ENCODE results near the gene NOM1.
"Not testable (repeated sequence)": the region's sequence is repeated elsewhere in the genome, so short reads cannot be mapped to it uniquely, and the experiment has no call there.

Gene NOM1

DNA sequence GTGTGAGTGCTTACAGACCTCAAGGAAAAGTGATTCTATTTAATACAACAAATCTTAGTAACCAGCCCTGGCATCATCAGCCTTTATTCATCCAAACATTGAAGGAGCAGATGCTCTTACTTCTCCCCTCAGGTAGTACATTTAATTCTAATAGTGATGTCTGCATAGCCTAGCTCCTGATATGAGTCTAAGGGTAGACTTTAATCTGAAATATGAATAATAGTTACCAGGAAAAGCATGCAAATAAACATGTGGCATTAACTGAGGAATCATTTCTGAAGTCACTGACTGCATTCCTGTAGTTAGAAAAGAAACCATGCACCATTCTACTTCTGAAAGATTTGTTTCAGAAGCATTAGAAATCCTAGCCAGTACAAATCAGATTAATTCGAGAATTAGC is 30.9 kb upstream of the NOM1 start:
- TF ChIP-seq, protein P1, sequence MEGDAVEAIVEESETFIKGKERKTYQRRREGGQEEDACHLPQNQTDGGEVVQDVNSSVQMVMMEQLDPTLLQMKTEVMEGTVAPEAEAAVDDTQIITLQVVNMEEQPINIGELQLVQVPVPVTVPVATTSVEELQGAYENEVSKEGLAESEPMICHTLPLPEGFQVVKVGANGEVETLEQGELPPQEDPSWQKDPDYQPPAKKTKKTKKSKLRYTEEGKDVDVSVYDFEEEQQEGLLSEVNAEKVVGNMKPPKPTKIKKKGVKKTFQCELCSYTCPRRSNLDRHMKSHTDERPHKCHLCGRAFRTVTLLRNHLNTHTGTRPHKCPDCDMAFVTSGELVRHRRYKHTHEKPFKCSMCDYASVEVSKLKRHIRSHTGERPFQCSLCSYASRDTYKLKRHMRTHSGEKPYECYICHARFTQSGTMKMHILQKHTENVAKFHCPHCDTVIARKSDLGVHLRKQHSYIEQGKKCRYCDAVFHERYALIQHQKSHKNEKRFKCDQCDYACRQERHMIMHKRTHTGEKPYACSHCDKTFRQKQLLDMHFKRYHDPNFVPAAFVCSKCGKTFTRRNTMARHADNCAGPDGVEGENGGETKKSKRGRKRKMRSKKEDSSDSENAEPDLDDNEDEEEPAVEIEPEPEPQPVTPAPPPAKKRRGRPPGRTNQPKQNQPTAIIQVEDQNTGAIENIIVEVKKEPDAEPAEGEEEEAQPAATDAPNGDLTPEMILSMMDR (IDR thresholded peaks at IDR 0.05; ENCODE audit: low read depth, low read length): no peak
- TF ChIP-seq, protein P2, sequence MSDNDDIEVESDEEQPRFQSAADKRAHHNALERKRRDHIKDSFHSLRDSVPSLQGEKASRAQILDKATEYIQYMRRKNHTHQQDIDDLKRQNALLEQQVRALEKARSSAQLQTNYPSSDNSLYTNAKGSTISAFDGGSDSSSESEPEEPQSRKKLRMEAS (IDR thresholded peaks at IDR 0.05; ENCODE audit: low read depth, low read length): no peak
- TF ChIP-seq MYC (IDR thresholded peaks at IDR 0.05; ENCODE audit: low read depth, low read length): no peak
- TF ChIP-seq POLR2A (IDR thresholded peaks at IDR 0.05; ENCODE audit: extremely low read depth, insufficient read length): no peak
- no peak overlapping the region for H3K4me3 ChIP-seq (ENCODE audit: low read depth, low read length)
- DNase-seq (ENCODE audit: low read depth): no peak

DNA sequence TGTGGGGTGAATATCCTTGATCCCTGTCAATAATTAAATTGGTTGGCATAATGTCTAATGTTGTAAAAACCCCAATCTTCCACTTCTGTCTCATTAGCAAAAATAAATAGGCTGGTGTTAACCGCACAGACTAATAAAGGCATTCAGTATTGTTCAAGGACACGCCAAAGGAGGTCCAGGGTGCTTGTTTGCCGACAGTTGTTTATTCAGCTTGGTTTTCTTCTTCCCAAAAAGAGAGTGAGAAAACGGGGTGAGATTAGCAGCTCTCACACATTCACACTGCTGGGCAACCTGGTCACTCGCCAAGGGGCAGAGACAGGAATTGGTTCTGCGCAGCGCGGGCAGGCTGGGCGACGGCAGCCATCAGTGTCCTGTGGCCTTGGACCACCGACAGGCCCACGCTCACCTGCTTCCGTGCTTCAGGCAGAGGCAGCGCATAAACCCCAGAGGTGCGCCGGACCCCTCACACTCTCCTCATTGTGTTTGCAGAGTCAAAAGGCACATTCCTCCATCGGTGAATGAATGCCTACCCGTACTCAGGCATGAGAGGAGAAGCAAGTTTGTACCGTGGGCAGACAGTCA is 30.3 kb upstream of the NOM1 start:
- no peak for TF ChIP-seq MYC (IDR thresholded peaks at IDR 0.05; ENCODE audit: low read depth, low read length)
- no peak for TF ChIP-seq POLR2A (IDR thresholded peaks at IDR 0.05; ENCODE audit: extremely low read depth, insufficient read length)
- TF ChIP-seq, protein P2 (IDR thresholded peaks at IDR 0.05; ENCODE audit: low read depth, low read length): no peak
- TF ChIP-seq, protein P1 (IDR thresholded peaks at IDR 0.05; ENCODE audit: low read depth, low read length): no peak
- no peak for DNase-seq (ENCODE audit: low read depth)
- no peak overlapping the region for H3K4me3 ChIP-seq (ENCODE audit: low read depth, low read length)

DNA sequence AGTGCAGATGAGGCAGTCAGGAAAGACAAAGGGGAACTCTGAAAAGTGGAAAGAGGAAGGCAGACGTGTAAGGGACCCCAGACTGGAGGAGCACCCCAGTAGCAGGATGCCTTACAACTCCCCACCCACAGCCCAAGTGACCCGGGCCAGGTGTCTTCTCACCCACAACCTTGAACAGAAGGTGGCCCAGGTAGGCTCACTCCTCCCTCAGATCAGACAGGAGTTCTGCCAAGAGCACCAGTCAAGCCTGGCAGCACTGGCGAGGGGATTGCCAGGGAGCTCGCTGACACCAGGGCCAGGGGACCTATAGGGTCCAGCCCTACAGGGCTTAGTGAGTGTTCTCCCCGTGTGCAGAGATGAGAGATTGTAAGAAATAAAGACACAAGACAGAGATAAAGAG is 29.4 kb upstream of the NOM1 start:
- DNase-seq (ENCODE audit: low read depth): no peak
- H3K4me3 ChIP-seq (ENCODE audit: low read depth, low read length): no peak overlapping the region
- TF ChIP-seq POLR2A (IDR thresholded peaks at IDR 0.05; ENCODE audit: extremely low read depth, insufficient read length) (no peak), MYC (IDR thresholded peaks at IDR 0.05; ENCODE audit: low read depth, low read length) (no peak)
- TF ChIP-seq, protein P2 (IDR thresholded peaks at IDR 0.05; ENCODE audit: low read depth, low read length): no peak
- TF ChIP-seq, protein P1 (IDR thresholded peaks at IDR 0.05; ENCODE audit: low read depth, low read length): no peak

DNA sequence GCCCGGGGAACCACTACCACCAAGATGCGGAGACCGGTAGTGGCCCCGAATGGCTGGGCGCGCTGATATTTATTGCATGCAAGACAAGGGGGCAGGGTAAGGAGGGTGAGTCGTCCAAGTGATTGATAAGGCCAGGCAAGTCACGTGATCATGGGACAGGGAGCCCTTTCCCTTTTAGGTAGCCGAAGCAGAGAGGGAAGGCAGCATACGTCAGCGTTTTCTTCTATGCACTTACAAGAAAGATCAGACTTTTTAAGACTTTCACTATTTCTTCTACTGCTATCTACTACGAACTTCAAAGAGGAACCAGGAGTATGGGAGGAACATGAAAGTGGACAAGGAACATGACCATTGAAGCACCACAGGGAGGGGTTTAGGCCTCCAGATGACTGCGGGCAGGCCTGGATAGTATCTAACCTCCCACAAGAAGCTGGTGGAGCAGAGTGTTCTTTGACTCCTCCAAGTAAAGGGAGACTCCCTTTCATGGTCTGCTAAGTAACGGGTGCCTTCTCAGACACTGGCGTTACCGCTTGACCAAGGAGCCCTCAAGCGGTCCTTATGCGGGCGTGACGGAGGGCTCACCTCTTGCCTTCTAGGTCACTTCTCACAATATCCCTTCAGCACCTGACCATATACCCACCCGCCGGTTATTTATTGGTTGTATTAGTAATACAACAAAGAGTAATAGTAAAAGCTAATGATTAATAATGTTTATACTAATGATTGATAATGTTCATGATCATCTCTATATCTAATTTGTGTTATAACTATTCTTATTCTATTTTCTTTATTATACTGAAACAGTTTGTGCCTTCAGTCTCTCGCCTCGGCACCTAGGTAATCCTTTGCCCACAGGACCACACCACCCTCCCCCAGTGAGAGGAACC is 28.8 kb upstream of the NOM1 start:
- not testable (repeated sequence) for H3K4me3 ChIP-seq (ENCODE audit: low read depth, low read length); DNase-seq (ENCODE audit: low read depth)

DNA sequence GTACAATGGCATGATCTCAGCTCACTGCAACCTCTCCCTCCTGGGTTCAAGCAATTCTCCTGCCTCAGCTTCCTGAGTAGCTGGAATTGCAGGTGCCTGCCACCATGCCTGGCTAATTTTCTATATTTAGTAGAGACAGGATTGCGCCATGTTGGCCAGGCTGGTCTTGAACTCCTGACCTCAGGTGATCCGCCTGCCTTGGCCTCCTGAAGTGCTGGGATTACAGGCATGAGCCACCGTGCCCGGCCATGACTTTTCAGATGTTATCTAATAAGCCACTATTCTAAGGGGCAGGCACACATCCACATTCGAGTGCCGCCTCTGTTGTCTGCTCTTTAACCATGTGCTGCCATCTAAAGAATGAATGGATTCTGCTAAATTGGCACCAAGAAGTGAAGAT is 27.2 kb upstream of the NOM1 start:
- not testable (repeated sequence) for H3K4me3 ChIP-seq (ENCODE audit: low read depth, low read length); DNase-seq (ENCODE audit: low read depth)

DNA sequence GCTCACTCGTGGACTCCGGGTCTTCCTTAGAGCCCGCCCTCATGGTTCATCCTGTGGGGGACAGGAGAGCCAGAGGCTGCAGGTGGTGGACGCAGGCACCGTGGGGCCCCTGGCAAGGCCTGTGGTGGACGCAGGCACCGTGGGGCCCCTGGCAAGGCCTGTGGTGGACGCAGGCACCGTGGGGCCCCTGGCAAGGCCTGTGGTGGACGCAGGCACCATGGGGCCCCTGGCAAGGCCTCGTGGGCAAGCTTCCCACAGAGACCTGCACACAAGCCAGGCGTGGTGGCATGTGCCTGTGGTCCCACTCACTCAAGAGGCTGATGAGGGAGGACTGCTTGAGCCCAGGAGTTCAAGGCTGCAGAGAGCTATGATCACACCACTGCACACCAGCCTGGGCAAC is 23.7 kb upstream of the NOM1 start:
- not testable (repeated sequence) for DNase-seq (ENCODE audit: low read depth); H3K4me3 ChIP-seq (ENCODE audit: low read depth, low read length)

DNA sequence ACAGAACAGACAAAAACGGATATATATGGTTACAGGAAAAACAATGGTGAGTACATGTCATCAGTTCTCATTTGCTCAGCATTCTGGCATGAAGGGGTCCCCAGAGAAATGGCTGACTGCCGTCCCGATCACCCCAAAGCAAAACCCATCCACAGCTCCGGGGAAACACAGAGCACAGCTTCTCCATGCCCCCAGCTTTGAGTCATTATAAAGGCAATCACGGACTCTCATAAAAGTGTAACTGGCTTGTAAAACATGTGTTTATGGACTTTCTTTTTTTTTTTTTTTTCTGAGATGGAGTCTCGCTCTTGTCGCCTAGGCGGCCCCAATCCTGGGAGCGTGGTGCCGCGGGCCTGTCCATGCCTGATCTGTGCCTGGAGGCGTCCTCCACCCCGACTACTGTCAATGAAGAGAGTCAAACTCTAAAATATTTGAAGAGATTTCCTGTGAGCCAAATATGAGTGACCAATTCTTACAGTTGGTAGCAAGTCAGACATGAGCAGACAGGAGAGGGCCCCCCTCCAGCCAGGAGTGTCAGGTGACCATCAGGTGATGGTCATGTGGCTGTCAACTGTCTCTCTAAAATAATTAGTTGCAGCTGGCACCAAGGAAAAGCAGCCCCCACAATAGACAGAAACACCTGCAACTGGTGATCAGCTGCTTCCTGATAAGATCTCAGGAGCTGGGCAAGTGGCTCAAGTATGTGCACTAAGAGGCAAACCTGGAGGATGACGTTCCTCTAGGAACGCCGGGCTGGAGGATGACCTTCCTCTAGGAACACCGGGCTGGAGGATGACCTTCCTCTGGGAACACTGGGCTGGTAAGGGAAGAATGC is 21.7 kb upstream of the NOM1 start:
- H3K4me3 ChIP-seq (ENCODE audit: low read depth, low read length): no peak overlapping the region
- DNase-seq (ENCODE audit: low read depth): no peak
- TF ChIP-seq, protein P1 (IDR thresholded peaks at IDR 0.05; ENCODE audit: low read depth, low read length): no peak
- TF ChIP-seq, protein P2 (IDR thresholded peaks at IDR 0.05; ENCODE audit: low read depth, low read length): no peak
- TF ChIP-seq MYC (IDR thresholded peaks at IDR 0.05; ENCODE audit: low read depth, low read length) (no peak), POLR2A (IDR thresholded peaks at IDR 0.05; ENCODE audit: extremely low read depth, insufficient read length) (no peak)

Data from NB4 (cell line).